GM23338 (cell line): Measurements from ENCODE around the gene BFSP2. TPM values are rescaled to one million over a fixed set of nuclear protein-coding genes. Genes with fewer than 3 reads are reported as not detected.

ENCODE experiments used
- ATAC-seq: fragments of 200-7000 bp; cut with Tn5 transposase; 3 replicates; pipeline ENCODE4 v1.9.1; 2020
- DNase-seq: peaks from one replicate; pipeline ENCODE4 v3.0.0-alpha.2; 2015; ENCODE audit warnings: low spot score
- H2AFZ ChIP-seq: fragments of 200-600 bp; sonication (generic); 2 replicates; pipeline ENCODE4 v1.8.0; 2016; ENCODE audit warnings: antibody characterized with exemption, mild to moderate bottlenecking, moderate library complexity
- H3F3A ChIP-seq: fragments of 200-600 bp; sonication (generic); replicated peaks from 2 replicates; pipeline ENCODE4 v1.8.0; 2017; ENCODE audit warnings: antibody characterized with exemption, mixed run types, low read depth
- H3K27ac ChIP-seq: fragments of 200-600 bp; sonication (generic); 2 replicates; pipeline ENCODE4 v1.6.1; 2016; ENCODE audit warnings: low read depth
- H3K27me3 ChIP-seq: fragments of 200-600 bp; sonication (generic); 2 replicates; pipeline ENCODE4 v1.8.0; 2016; ENCODE audit warnings: mild to moderate bottlenecking, mixed run types, moderate library complexity; ENCODE audit not compliant: insufficient read depth
- H3K36me3 ChIP-seq: fragments of 200-600 bp; sonication (generic); 2 replicates; pipeline ENCODE4 v1.8.0; 2016; ENCODE audit warnings: mild to moderate bottlenecking; ENCODE audit not compliant: insufficient read depth
- H3K4me1 ChIP-seq: fragments of 200-600 bp; sonication (generic); 2 replicates; pipeline ENCODE4 v1.8.0; 2016; ENCODE audit warnings: mild to moderate bottlenecking, moderate library complexity; ENCODE audit not compliant: insufficient read depth
- H3K4me2 ChIP-seq: fragments of 200-600 bp; sonication (generic); 2 replicates; pipeline ENCODE4 v1.7.1; 2017; ENCODE audit warnings: mixed run types
- H3K4me3 ChIP-seq: fragments of 200-600 bp; sonication (generic); 2 replicates; pipeline ENCODE4 v1.6.1; 2016; ENCODE audit warnings: mixed run types
- H3K79me2 ChIP-seq: fragments of 200-600 bp; sonication (generic); replicated peaks from 2 replicates; pipeline ENCODE4 v1.8.0; 2017; ENCODE audit warnings: mild to moderate bottlenecking; ENCODE audit not compliant: insufficient read depth
- H3K9me2 ChIP-seq: fragments of 200-600 bp; sonication (generic); 2 replicates; pipeline ENCODE4 v1.8.0; 2017; ENCODE audit not compliant: insufficient read depth
- H4K20me1 ChIP-seq: fragments of 200-600 bp; sonication (generic); replicated peaks from 2 replicates; pipeline ENCODE4 v1.8.0; 2017; ENCODE audit warnings: mild to moderate bottlenecking; ENCODE audit not compliant: insufficient read depth
- H3K27ac Mint-ChIP-seq: 2 replicates; pipeline ENCODE4 v1.8.0; 2020; ENCODE audit warnings: inconsistent platforms, mild to moderate bottlenecking, moderate library complexity, mixed read lengths
- H3K27me3 Mint-ChIP-seq: 3 replicates; pipeline ENCODE4 v1.8.0; 2022; ENCODE audit warnings: low read depth, mild to moderate bottlenecking, moderate library complexity, mixed read lengths, inconsistent platforms; ENCODE audit not compliant: insufficient read depth, poor library complexity
- H3K36me3 Mint-ChIP-seq: 3 replicates; pipeline ENCODE4 v1.8.0; 2021; ENCODE audit warnings: low read depth, mild to moderate bottlenecking, inconsistent platforms, moderate library complexity, mixed read lengths
- H3K4me1 Mint-ChIP-seq: 3 replicates; pipeline ENCODE4 v1.8.0; 2020; ENCODE audit warnings: mild to moderate bottlenecking, inconsistent platforms, mixed read lengths
- H3K4me3 Mint-ChIP-seq: 3 replicates; pipeline ENCODE4 v1.8.0; 2021; ENCODE audit warnings: moderate library complexity, mild to moderate bottlenecking, inconsistent platforms, mixed read lengths
- H3K9me3 Mint-ChIP-seq: 3 replicates; pipeline ENCODE4 v1.8.0; 2020; ENCODE audit warnings: moderate library complexity, mild to moderate bottlenecking, inconsistent platforms, mixed read lengths
- EZH2 ChIP-seq: fragments of 200-600 bp; sonication (generic); IDR thresholded peaks from one replicate; pipeline ENCODE4 v1.8.0; 2017; ENCODE audit warnings: antibody characterized with exemption, mild to moderate bottlenecking, low read depth; ENCODE audit not compliant: unreplicated experiment
- JUNB ChIP-seq: IDR thresholded peaks from one replicate; pipeline ENCODE4 v1.6.1; 2016; ENCODE audit warnings: antibody characterized with exemption; ENCODE audit not compliant: unreplicated experiment
- NANOG ChIP-seq: IDR thresholded peaks from 2 replicates; pipeline ENCODE4 v1.6.1; 2016; ENCODE audit warnings: antibody characterized with exemption, borderline replicate concordance
- POLR2AphosphoS5 ChIP-seq: IDR thresholded peaks from 2 replicates; pipeline ENCODE4 v1.6.1; 2016; ENCODE audit warnings: antibody characterized with exemption, low read depth
- STAT1 ChIP-seq: IDR thresholded peaks from one replicate; pipeline ENCODE4 v1.6.1; 2016; ENCODE audit warnings: antibody characterized with exemption; ENCODE audit not compliant: unreplicated experiment
- ZNF114 ChIP-seq: fragments of 250-450 bp; sonication (Bioruptor Pico); IDR thresholded peaks from 2 replicates; pipeline ENCODE4 v1.5.0; 2020; ENCODE audit warnings: mild to moderate bottlenecking, moderate library complexity
- ZNF331 ChIP-seq: fragments of 250-450 bp; sonication (Bioruptor Pico); IDR thresholded peaks from 2 replicates; pipeline ENCODE4 v1.5.0; 2020; ENCODE audit warnings: low read depth, mild to moderate bottlenecking, moderate library complexity
- polyA plus RNA-seq: library from polyadenylated mRNA; unstranded; fragments of >200 nt; fragmentation: Nextera tagmentation; extraction: Ambion mirVana; gene quantifications from 2 replicates; pipeline ENCODE4 v1.2.1, GENCODE V29; 2016
- total RNA-seq: library from RNA; depleted of rRNA; stranded (reverse); fragments of >200 nt; shearing (Covaris generic); gene quantifications from 2 replicates; pipeline ENCODE4 v1.2.3, GENCODE V29; 2014
- TF ChIP-seq, protein P1 (sequence below): IDR thresholded peaks from one replicate; pipeline ENCODE4 v1.6.1; 2018; ENCODE audit warnings: antibody characterized with exemption; ENCODE audit not compliant: unreplicated experiment
- TF ChIP-seq, protein P2 (sequence below), 2 experiments: fragments of 200-600 bp in 1 of 2; sonication (generic) in 1 of 2; conservative IDR thresholded peaks; 2 replicates each; pipeline versions ENCODE4 v1.5.1 to v1.6.1; 2016 to 2017; ENCODE audit warnings: antibody characterized with exemption in 2 of 2, low read depth in 2 of 2, mild to moderate bottlenecking in 2 of 2, moderate library complexity in 1 of 2

The BFSP2 gene
- total and polyA plus RNA-seq, 2 experiments from 2014 or later: not detected

- Histone ChIP-seq H3K79me2 (no peaks in the 10 kb centered on the region), H3K9me2 (0 out of 2 replicates have a peak, but pooled peaks cover 4% of the 10 kb centered on the region), H3F3A (no peaks in the 10 kb centered on the region), H2AFZ (peak overlapping the region; percentile 10; the same call in 1 of the 2 replicates), H3K4me1 (peaks cover 26% of the 10 kb centered on the region), H3K4me3 (no peak overlapping the region), H3K27ac (no peak overlapping the region), H3K4me2 (no peak overlapping the region), H3K27me3 (no peaks in the 10 kb centered on the region), H4K20me1 (no peaks in the 10 kb centered on the region), H3K36me3 (no peaks in the 10 kb centered on the region)
- no peaks in the 10 kb centered on the region for H3K9me3 Mint-ChIP-seq
- no peak overlapping the region for H3K27ac Mint-ChIP-seq
- H3K36me3 Mint-ChIP-seq: no peaks in the 10 kb centered on the region
- no peaks in the 10 kb centered on the region for H3K27me3 Mint-ChIP-seq
- TF ChIP-seq EZH2 (no peak), POLR2AphosphoS5 (no peak), ZNF114 (CRISPR knock-in tag) (no peak), ZNF331 (CRISPR knock-in tag) (no peak), STAT1 (no peak), JUNB (no peak)
- TF ChIP-seq, protein P1, sequence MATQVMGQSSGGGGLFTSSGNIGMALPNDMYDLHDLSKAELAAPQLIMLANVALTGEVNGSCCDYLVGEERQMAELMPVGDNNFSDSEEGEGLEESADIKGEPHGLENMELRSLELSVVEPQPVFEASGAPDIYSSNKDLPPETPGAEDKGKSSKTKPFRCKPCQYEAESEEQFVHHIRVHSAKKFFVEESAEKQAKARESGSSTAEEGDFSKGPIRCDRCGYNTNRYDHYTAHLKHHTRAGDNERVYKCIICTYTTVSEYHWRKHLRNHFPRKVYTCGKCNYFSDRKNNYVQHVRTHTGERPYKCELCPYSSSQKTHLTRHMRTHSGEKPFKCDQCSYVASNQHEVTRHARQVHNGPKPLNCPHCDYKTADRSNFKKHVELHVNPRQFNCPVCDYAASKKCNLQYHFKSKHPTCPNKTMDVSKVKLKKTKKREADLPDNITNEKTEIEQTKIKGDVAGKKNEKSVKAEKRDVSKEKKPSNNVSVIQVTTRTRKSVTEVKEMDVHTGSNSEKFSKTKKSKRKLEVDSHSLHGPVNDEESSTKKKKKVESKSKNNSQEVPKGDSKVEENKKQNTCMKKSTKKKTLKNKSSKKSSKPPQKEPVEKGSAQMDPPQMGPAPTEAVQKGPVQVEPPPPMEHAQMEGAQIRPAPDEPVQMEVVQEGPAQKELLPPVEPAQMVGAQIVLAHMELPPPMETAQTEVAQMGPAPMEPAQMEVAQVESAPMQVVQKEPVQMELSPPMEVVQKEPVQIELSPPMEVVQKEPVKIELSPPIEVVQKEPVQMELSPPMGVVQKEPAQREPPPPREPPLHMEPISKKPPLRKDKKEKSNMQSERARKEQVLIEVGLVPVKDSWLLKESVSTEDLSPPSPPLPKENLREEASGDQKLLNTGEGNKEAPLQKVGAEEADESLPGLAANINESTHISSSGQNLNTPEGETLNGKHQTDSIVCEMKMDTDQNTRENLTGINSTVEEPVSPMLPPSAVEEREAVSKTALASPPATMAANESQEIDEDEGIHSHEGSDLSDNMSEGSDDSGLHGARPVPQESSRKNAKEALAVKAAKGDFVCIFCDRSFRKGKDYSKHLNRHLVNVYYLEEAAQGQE: no peak
- TF ChIP-seq, protein P2, sequence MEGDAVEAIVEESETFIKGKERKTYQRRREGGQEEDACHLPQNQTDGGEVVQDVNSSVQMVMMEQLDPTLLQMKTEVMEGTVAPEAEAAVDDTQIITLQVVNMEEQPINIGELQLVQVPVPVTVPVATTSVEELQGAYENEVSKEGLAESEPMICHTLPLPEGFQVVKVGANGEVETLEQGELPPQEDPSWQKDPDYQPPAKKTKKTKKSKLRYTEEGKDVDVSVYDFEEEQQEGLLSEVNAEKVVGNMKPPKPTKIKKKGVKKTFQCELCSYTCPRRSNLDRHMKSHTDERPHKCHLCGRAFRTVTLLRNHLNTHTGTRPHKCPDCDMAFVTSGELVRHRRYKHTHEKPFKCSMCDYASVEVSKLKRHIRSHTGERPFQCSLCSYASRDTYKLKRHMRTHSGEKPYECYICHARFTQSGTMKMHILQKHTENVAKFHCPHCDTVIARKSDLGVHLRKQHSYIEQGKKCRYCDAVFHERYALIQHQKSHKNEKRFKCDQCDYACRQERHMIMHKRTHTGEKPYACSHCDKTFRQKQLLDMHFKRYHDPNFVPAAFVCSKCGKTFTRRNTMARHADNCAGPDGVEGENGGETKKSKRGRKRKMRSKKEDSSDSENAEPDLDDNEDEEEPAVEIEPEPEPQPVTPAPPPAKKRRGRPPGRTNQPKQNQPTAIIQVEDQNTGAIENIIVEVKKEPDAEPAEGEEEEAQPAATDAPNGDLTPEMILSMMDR (conservative IDR thresholded peaks at IDR 0.05; ENCODE audit: low read depth in 2 of 2): no peak
- DNase-seq: no peak
- no peak for ATAC-seq
- no peak overlapping the region for H3K4me3 Mint-ChIP-seq
- H3K4me1 Mint-ChIP-seq: peaks cover 36% of the 10 kb centered on the region
These were observed 77.1 kb downstream of the BFSP2 start for GRCh38 chr3:133476971-133477375.

DNA sequence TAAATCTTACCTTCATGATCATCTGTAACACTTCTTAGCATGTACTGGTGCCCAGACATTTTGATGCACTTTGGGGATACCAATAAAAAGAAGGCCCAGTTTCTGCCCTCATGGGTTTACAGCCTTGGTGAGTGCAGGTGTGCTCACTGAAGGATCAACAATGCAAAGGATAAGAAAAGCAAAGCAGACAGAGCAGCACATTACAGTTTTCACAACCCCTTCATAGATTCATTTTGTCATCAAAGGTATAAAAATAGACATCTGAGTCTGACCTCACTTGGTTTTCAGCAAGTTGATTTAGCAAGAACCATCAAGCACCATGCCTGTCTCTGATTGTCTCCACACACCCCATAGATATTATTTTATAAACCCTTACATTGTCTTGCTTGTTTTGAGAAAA, 77.6 kb downstream of the BFSP2 start:
- H3K27ac ChIP-seq: no peak overlapping the region
- no peaks in the 10 kb centered on the region for H3K79me2 ChIP-seq
- H3K4me1 ChIP-seq: peaks cover 25% of the 10 kb centered on the region
- H3K9me2 ChIP-seq: 0 out of 2 replicates have a peak, but pooled peaks cover 4% of the 10 kb centered on the region
- no peak overlapping the region for H3K4me3 Mint-ChIP-seq
- H3K4me2 ChIP-seq: no peak overlapping the region
- peaks cover 32% of the 10 kb centered on the region for H3K4me1 Mint-ChIP-seq
- H4K20me1 ChIP-seq: no peaks in the 10 kb centered on the region
- H3K27me3 Mint-ChIP-seq: no peaks in the 10 kb centered on the region
- ATAC-seq (no peak), DNase-seq (no peak)
- no peaks in the 10 kb centered on the region for H3K27me3 ChIP-seq
- no peak overlapping the region for H3K27ac Mint-ChIP-seq
- peaks cover 2% of the 10 kb centered on the region; the same call in 1 of the 3 replicates for H3K9me3 Mint-ChIP-seq
- H3K36me3 ChIP-seq: no peaks in the 10 kb centered on the region
- no peaks in the 10 kb centered on the region for H3F3A ChIP-seq
- H3K4me3 ChIP-seq: no peak overlapping the region
- H3K36me3 Mint-ChIP-seq: no peaks in the 10 kb centered on the region
- no peak overlapping the region for H2AFZ ChIP-seq
- TF ChIP-seq, protein P1: no peak
- TF ChIP-seq NANOG (no peak), EZH2 (no peak)
